ENCODE measurements around the gene GRK3.
"Not testable (repeated sequence)": the region's sequence is repeated elsewhere in the genome, so short reads cannot be mapped to it uniquely, and the experiment has no call there.

GRK3 gene

DNA sequence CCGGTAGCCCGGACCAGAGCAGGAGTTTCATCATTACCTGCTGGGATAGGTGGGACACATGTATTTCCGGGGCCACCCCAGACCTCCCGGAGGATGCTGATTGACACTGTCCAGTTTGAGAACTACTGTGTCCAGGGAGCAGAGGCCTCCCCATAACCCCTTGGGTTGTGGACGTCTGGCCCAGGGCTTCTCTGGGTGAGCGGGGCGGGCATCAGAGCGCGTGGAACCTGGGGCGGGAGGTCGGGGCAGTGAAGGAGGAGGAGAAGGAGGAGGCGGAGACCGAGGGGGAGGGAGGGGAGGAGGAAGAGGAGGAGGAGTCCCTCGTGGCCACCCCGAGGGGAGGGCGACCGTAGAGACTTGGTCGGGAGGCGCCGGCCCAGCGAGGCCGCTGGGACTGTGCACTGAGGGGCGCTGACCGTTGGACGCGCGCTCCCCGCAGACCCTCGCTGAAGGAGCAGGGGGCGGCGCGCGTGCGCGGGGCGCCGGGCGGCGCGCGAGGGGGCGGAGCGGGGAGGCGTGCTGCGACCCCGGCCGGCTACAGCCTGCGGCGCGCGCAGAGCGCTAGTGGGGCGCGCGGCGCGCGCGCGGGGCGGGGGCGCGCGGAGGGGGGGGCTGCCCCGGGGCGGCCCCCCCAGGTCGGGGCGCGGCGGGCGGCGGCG lies at the start of gene GRK3:
Gene GRK3 (plus strand): TSS at position 356 of the 659 bp plus-strand sequence. CDS start 366 bp downstream, outside the sequence.
- DNase-seq: peak; percentile 67

DNA sequence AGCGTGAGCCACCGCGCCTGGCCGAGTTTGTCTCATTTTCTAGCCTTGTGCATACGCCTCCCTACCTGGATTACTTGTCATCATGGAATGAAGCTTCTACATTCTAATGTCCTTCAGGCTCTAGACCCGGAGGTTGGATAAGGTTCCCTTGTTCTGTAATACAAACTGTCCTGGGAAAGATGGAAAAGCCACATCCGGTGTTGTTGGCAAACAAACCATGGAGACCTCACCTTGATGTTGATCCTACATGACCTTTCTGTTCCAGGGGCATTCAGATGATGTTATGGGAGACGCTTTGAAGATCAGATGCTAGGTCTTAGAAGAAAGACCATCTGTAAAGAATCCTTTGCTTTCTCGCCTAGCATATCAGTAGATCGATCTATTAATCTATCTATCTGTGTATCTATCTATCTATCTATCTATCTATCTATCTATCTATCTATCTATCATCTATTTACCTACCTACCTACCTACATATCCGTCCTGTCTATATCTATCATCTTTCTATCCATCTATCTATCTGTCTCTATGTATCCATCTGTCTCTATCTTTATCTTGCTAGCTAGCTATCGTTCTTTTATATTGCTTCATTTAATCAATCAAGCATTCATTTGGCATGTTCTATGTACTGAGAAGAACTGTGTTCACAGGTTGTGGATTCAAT lies 46.3 kb upstream of the GRK3 start:
- no peak for DNase-seq

DNA sequence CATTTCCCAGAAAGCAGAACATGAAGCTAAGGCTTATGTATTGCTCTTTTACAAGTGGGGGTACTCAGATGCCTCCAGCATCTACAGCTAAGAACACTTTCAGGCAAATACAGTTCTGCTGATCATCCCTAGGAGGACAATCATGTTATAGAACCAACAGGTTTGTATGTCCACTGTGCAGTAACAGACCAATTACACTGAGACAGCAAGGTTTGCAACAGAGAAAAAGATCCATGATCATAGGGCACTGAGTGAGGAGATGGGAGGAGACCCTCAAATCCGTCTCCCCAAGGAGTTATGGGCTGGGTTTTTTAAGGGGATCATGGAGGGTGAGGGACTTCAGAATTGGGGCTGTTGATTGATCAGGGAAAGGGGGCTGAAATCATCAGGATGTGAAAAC lies 39.1 kb upstream of the GRK3 start:
- DNase-seq: no peak

DNA sequence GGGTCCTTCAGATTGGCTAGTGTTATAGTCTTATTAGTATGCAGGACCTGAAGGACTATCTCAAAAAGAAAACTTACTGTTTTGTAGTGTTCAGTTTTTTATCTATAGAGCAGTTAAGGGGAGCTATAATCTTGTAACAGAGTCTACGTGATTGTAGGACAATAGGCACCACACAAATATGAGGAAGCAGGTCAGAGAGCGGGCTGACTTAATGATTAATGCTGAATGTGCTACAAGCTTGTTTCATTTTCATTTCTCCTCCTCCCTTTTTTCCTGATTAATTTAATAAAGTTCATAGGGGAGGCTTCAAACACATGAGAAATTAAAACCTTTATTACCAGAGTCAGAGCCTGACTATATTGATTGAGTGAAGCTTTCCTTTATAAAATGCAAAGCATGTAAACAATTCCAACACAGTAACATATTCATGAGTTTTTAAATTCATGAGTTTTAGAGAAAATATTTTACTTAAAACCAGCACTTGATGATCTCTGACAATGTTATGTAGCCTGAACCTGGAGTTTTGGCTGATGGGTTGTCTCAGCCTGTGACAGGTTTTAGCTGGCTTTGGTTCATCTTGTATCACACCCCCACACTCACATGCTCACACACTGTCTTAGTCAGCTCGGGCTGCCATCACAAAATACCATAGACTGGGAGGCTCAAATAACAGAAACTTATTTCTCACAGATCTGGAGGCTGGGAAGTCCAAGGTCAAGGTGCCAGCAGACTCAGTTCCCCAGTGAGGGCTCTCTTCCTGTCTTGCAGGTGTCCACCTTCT lies 38.5 kb upstream of the GRK3 start:
- DNase-seq: not testable (repeated sequence)

DNA sequence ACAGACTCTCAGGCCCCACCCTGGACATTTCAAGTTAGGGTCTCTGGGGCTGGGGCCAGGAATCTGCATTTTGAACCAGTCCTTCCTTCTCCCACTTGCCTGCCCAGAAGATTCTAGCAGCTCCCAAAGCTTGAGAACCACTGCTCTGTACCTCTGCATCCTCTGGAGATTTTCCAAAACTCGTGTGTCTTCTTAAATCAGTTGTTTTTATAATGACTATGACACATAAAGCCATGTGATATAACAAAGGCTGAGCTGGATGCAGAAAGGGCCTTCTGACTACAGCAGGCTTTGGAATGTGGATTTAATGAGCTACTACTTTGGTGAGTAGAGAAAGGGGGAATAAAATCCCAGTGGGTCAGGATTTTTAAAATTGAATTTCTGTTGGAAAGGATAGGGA lies 37.5 kb upstream of the GRK3 start:
- DNase-seq: not testable (repeated sequence)

DNA sequence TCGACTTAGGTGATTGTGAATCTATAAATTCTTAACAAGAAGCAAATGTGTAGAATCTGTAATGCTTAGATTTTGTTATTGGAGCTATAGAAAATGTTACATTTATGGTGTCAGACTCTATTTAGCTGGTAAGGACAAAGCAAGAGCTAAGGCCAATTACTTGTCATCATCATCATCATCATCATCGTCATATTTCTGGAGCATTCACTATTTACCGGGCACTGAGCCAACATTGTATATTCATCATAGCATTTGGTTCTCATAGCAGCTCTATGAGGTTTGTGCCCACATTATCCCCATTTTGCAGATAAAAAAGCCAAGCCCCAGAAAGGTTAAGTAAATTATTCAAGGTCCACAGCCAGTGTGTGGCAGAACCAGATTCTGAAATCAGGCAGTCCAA lies 36.4 kb upstream of the GRK3 start:
- not testable (repeated sequence) for DNase-seq

DNA sequence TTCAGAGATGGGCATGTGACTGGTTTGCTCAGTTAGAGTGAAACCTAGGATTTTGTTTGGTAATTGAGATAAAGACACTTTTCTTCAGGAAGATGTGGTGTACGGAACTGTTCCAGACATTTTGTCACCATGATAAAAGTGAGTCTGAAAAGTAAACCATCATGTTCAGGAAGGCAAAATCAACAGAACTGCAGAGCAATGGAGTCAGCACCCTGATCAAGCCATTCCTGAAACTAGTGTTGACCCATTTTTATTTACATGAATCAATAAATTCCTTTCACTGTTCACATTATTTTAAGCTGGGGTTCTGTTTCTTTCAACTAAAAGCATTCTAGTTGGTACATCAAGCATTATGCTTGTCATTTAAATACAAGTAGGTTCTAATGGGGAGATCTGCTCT lies 35.4 kb upstream of the GRK3 start:
- not testable (repeated sequence) for DNase-seq

DNA sequence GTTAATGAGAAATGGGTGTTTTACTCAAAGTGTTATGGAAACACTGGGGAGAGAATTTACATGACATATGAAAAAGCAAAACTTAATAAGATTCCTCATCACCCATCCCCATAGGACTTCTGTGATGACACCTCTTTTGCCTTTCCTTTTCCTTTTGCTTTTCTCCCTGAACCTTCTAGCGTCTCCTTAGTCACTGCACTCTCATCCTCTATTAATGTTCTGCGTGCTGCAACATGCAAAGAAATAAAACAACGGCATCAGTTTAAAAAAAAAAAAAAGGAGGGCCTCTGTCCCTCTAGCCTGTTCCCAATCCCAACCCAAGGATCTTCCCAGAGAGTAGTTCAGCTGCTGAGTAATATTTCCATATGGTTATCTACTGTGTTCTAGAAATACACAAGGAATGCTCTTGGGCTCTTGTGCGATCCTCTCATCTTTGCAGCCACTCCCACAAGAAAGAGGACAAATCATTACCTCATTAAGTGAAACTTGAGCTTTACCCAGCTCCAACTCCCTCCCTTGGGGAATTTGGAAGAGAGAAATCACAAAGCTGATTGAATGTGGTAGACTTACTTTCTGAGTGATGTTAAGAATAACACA lies 34.8 kb upstream of the GRK3 start:
- DNase-seq: not testable (repeated sequence)

DNA sequence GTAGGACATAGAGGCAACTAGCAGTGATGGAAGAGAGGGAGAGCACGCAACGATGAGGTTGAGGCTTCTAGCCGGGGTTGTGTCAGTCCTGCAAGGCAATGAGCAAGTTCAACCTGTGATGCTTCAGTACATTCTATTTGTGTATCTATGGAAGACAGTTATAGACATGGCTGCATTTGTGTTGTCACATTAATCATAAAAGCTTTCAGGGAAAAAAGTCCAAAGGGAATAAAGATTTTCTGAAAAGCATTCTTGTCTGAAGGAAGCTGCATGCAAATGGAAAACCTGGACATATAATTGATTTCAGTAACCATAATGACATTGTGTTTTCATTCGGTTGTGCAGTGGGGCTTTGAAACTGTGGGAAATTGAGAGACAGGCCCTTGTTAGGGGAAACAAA lies 32.8 kb upstream of the GRK3 start:
- not testable (repeated sequence) for DNase-seq

DNA sequence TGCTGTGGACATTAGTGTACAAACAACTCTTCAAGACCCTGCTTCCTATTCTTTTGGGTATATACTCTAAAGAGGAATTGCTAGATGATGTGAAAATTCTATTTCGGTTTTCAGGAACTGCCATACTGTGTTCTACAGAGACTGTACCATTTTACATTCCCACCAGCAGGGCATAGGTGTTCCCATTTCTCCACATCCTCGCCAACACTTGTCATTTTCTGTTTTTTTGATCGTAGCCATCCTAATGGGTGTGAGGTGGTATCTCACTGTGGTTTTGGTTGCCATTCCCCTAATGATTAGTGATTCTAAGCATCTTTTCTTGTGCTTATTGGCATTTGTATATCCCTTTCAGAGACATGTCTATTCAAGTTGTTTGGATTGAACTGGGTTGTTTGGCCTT lies 29.8 kb upstream of the GRK3 start:
- DNase-seq: no peak

DNA sequence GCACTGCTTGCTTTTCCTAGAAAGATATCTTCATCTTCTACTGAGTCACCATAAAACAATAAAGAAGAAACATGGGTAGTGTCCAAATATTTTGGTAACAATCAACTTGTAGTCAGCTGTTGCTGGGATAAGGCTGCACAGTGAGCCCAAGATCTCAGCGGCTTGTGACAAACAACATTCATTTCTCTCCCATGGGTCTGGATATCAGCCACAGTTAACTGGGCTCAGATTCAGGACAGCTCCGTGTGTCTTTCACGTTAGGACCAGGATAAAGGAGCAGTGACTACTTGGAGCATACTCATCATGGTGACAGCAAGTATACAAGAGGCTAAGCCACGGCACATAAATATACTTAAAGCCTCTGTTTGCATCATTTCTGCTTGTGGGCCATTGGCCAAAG lies 27.9 kb upstream of the GRK3 start:
- no peak for DNase-seq

DNA sequence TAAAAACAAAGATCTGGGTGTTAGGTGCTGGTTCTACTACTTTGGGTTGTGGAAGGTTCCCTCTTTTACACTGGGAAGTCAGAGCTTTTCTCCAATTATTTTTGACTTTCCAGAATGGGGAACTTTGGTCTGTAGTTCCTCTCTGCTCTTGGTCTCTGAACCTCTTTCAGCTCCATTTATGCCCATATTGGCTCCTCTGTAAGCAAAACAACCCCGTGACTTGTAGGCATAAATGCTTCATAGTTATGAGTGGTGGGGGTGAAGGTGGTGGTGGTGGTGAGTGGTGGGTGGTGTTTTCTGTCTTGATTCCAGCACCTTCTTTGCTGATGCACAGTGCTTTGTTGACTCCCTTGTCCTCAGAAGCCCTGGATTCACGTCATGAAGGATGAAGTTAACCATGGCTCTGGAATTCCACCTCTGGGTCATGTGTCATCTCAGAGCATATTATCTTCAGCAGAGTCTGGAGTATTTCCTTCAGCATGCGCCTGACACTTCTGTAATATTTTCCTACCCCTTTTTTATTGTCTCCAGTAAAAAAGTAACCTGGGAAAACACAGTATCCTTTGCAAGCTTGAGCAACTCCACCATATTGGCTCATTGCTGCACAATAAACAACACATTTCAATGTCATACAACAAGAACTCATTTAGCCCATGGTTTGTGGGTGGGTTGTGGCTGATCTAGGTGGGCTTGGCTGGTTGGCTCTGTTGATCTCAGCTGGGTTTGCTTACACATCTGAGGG lies 24.1 kb upstream of the GRK3 start:
- no peak for DNase-seq

DNA sequence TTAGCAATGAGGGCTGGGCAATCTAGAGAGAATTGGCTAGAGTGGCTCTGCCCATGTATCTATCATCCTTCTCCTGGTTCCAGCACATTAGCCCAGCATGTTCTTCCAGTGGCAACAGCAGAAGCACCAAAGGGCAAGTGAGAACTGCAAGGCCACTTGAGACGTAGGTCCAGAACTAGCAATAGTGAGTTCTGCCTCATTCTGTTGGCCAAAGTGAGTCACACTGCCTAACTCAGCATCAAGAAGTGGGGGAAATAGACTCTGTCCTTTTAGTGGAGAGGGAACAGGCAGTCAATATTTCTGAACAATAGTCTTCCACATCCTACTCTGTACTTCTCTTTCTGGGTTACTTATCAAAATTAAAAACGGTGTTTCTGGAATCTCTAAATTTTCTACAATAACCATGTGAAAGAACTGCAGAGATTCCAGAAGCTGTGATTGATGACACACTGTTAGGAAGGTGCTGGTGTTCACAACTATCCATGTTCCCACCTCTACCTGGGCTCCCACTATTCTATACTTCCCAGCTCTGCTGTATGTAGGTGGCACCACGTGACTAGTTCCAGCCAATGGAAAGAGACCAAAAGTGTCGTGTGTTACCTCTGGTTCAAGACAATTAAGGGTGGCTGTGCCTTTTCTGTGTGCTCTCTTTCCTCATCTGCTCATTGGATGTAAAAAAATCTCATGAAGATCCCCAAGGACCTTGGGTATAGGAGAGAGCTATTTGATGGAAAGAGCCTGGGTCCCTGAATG lies 23.4 kb upstream of the GRK3 start:
- no peak for DNase-seq

DNA sequence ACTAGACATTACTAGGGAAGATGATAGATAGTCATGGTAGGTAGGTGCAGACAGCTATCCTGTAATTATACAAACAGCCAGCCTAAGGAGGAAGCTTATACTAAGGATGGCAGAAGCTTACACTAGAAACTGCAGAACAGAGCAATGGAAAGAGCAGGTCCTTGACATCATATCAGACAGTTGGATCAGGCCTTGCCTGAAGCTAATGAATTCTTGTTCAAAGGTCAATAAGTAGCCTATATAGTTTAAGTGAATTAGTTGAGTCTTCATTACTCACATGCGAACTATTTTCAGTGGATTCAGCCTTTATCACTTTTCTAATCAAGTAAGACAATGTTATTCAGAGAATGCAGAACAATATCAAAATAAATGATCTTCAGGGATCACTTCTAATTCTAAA lies 22.3 kb upstream of the GRK3 start:
- DNase-seq: no peak

DNA sequence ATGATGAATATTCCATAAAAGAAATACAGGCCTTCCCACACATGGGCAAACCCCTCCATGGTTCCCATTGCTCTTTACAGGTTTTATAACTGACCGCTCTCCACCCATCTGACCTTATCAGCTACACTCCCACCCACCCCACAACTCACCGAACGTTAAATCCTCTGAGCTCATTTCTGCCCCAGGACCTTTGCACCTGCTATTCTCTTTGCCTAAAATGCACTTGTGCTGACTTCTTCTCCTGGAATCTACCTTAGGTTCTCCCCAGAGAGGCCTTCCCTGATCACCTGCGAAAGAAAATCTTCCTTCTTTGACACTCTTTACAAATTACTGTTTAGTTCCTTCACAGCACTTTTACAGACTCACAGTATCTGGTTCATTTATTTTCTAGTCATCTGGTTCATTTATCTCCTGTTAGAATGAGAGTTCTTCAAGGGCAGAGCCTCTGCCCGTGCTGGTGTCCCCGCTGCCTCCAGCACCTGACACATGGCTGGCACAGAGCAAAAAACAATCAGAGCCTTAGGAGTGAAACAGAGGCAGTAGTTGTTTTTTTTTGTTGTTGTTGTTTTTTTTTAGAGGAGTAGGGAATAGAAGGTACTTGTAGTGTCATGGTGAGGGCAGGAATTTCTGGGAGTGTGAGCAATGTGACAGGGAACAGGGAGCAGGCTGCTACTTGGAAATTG lies 21.6 kb upstream of the GRK3 start:
- DNase-seq: no peak

DNA sequence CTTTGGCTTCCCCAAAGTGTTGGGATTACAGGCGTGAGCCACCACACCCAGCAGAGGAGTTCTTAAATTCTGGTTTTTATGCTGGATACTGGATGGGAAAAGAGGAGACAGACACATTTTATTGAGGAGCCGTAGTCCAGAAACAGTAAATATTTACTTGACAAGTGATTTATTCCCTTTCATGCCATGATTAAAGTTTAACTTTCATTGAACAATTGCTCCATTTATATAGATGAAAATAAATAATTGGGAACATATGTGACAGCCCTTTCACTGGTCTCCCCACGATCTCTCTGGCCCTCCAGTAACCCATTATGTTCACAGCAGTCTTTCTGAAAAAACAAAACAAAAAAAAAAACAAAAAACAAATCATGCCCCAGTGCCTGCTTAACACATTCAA lies 19.3 kb upstream of the GRK3 start:
- DNase-seq: no peak

DNA sequence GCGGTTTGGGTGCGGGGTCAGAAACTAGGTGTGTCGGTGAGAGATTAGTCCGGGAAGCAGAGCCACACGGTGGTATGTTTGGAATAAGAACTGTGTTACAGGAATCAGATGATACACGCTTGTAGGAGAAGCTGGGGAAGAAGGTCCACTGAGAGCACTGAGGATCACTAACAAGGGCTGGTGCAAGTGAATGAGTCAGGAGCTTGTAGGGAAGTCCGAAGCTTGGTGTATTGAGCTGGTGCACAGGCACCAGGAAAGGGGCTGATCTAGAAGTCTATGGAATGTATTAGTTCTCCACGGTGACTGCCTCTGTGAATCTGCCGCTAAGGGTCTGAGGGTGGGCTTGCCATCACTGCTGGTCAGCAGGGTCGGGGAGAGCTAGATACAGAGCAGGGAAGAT lies 18.8 kb upstream of the GRK3 start:
- no peak for DNase-seq

DNA sequence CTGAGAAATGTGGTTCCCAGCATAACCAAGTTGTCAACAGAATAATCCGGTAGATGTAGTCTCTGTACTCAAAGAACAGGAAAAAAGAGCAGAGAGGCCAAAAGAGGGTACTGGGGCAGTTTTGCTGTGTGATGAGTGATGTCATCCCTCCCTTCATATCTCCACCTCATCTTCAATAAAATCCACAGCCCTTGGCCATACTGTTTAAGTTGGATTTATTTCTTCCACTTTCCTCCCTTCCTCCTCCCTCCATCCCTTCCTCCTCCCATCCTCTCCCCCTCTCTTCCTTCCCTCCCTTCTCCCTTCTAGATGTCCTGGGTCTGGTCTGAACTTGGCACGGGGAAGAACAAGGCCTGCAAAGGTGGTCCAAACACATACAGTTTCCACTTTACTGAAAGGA lies 18.2 kb upstream of the GRK3 start:
- no peak for DNase-seq

DNA sequence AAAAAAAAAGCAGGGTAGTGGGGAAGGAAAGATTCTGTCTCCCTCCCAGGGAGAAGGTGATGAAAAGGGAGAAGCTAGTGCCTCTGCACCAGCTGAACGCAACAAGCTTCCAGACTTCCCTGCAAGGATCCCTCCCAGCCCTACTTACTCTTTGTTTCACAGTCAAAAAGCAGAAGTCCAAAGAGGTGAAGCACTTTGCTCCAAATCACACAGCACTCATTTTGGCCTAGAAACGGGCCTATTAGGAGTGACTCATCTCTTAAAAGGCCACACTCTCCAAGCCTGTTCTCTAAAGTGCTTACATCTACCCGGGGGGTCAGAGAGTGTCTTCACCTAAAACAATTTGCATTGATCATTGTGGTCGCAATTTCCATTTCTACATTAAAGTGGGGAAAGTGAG lies 17.7 kb upstream of the GRK3 start:
- no peak for DNase-seq

DNA sequence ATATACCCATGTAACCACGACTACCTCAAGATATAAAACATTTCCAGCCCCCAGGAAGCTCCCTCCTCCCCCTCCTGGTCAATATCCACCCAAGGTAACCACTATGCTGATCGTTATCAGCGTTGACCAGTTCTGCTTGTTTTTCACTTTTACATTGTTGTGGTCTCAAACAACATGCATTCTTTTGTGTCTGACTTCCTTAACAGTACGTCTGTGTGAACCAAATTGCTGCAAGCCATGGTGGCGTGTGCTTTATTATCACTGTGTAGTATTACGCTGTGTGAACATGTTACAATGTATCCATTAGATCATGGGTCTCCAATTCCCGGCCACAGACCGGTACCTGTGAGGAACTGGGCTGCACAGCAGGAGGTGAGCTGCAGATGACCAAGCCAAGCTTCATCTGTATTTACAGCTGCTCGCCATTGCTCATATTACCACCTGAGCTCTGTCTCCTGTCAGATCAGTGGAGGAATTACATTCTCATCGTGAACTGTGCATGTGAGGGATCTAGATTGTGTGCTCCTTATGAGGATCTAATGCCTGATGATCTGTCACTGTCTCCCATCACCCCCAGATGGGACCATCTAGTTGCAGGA lies 15.5 kb upstream of the GRK3 start:
- no peak for DNase-seq

DNA sequence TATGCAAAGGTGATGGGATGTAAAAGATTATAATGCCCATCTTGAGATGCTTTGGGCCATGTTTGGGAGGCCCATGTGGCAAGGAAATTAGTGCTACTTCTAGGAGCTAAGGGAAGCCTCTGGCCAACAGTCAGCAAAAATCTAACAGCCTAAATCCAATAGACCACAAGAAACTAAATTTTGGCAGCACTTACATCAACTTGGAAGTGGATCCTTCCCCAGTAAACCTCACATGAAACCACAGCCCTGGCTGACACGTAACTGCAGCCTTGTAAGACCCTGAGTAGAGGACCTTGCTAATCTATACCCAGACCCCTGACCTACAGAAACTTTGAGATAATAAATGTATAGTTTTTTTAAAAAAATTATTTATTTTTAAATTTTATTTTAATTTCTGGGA lies 13.1 kb upstream of the GRK3 start:
- DNase-seq: no peak
